ENCODE results near the gene PANX2. TPM values are rescaled to one million over a fixed set of nuclear protein-coding genes. Genes with fewer than 3 reads are reported as not detected.

The PANX2 gene
- total and polyA plus RNA-seq, 9 of the 15 experiments (the other 6 are each of a cell fraction or from before 2014, with no cell fraction given): 0.01 to 3.9 (median 0.67) TPM; not detected in 1

DNA sequence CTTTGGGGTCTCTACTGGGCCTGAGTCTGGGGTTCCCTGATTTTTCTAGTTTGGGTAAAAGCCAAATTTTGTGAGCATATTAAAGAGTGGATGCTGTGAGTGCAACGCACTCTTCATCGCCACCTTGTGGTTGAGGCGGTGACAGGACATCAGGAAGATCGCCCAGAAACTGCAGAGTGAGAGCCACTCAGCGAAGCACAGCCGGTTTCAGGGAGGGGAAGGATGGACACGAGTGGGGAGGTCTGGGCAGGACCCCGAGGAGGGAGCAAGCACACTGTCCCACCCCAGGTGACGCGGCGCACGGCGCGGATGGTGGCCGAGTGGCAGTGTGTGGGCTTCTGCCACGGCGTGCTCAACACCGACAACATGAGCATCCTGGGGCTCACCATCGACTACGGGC lies 39.4 kb downstream of the PANX2 start:
- no TSS peak for BruUV-seq (replicated peaks)
- in situ Hi-C loops (cut with MboI) (loop anchor here (5.0 kb wide), 1 partner anchor 68 kb away; no protein-coding TSS in a partner anchor), intact Hi-C loops (cut with micrococcal nuclease) (loop anchor here (1.0 kb wide), 1 partner anchor 61 kb away; no protein-coding TSS in a partner anchor)
- WGBS (ENCODE audit: insufficient coverage, low coverage, missing lambda C conversion rate): 61% methylated on average over 17 of the region's 20 CpGs
- peak; percentile 78 for FAIRE-seq
- Histone ChIP-seq H3K9ac (ENCODE audit: insufficient read depth in 1 of 2, low read depth in 2 of 2, low read length in 2 of 2) (no peak overlapping the region), H3K4me1 (replicated peaks in 1 of 2; ENCODE audit: control insufficient read depth in 2 of 2, insufficient read depth in 2 of 2, low read length in 2 of 2) (peaks cover 0 to 37% of the 10 kb centered on the region in 2 experiments; a peak in 2 of 5 replicates), H3K9me3 (replicated peaks; ENCODE audit: control insufficient read depth, insufficient read depth, low read depth, low read length) (0 out of 2 replicates have a peak, but pooled peaks cover 2% of the 10 kb centered on the region), H3K79me2 (ENCODE audit: control insufficient read depth, insufficient read depth, low read length) (peaks cover 8% of the 10 kb centered on the region; the same call in 2 of the 3 replicates), H2AFZ (ENCODE audit: low read depth, low read length) (no peak overlapping the region), H3K4me2 (ENCODE audit: insufficient read depth, low read length) (no peak overlapping the region), H3K27ac (ENCODE audit: extremely low read depth, low read depth, low read length) (no peak overlapping the region), H3K27me3 (ENCODE audit: control insufficient read depth in 2 of 2, insufficient read depth in 2 of 2, low read length in 2 of 2) (no peaks in the 10 kb centered on the region), H3K9me1 (ENCODE audit: control insufficient read depth, insufficient read depth, low read length) (no peaks in the 10 kb centered on the region), H4K20me1 (replicated peaks; ENCODE audit: control insufficient read depth, insufficient read depth, low read length) (0 out of 2 replicates have a peak, but pooled peaks cover 3% of the 10 kb centered on the region), H3K4me3 (no peak overlapping the region), H3K36me3 (ENCODE audit: control insufficient read depth, insufficient read depth, low read length) (peaks cover 59% of the 10 kb centered on the region)
- CTCF ChIA-PET (ENCODE audit: low intra/inter-chr PET ratio): interaction anchor here (1.9 to 2.4 kb wide), 2 partner anchors 61 to 63 kb away, joined by 10 to 12 read pairs; no protein-coding TSS in a partner anchor
- ATAC-seq: peak; percentile 89
- POLR2A ChIA-PET: no interaction called here
- peak; percentile 38 to 72 (median 50) for DNase-seq (ENCODE audit: extremely low read depth in 1 of 4, low spot score in 3 of 4)
- TF ChIP-seq CHD4 (IDR thresholded peaks at IDR 0.05; ENCODE audit: insufficient read depth, insufficient replicate concordance, low read depth, low read length, poor library complexity, severe bottlenecking) (no peak), ZBTB8A (IDR thresholded peaks at IDR 0.05; ENCODE audit: partially characterized antibody) (no peak), IRF2 (CRISPR knock-in tag; IDR thresholded peaks at IDR 0.05) (no peak), CXXC5 (CRISPR knock-in tag; IDR thresholded peaks at IDR 0.05) (no peak), NFIC (IDR thresholded peaks at IDR 0.05) (peak; percentile 76), NONO (IDR thresholded peaks at IDR 0.05; ENCODE audit: low read depth in 2 of 2, low read length in 1 of 2) (no peak), MYBL2 (IDR thresholded peaks at IDR 0.05; ENCODE audit: low read depth) (no peak), MYBL2 (CRISPR knock-in tag; IDR thresholded peaks at IDR 0.05; ENCODE audit: borderline replicate concordance) (no peak)
- TF ChIP-seq, protein P1, sequence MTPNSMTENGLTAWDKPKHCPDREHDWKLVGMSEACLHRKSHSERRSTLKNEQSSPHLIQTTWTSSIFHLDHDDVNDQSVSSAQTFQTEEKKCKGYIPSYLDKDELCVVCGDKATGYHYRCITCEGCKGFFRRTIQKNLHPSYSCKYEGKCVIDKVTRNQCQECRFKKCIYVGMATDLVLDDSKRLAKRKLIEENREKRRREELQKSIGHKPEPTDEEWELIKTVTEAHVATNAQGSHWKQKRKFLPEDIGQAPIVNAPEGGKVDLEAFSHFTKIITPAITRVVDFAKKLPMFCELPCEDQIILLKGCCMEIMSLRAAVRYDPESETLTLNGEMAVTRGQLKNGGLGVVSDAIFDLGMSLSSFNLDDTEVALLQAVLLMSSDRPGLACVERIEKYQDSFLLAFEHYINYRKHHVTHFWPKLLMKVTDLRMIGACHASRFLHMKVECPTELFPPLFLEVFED (CRISPR knock-in tag; conservative IDR thresholded peaks at IDR 0.05): no peak
- TF ChIP-seq, protein P2, sequence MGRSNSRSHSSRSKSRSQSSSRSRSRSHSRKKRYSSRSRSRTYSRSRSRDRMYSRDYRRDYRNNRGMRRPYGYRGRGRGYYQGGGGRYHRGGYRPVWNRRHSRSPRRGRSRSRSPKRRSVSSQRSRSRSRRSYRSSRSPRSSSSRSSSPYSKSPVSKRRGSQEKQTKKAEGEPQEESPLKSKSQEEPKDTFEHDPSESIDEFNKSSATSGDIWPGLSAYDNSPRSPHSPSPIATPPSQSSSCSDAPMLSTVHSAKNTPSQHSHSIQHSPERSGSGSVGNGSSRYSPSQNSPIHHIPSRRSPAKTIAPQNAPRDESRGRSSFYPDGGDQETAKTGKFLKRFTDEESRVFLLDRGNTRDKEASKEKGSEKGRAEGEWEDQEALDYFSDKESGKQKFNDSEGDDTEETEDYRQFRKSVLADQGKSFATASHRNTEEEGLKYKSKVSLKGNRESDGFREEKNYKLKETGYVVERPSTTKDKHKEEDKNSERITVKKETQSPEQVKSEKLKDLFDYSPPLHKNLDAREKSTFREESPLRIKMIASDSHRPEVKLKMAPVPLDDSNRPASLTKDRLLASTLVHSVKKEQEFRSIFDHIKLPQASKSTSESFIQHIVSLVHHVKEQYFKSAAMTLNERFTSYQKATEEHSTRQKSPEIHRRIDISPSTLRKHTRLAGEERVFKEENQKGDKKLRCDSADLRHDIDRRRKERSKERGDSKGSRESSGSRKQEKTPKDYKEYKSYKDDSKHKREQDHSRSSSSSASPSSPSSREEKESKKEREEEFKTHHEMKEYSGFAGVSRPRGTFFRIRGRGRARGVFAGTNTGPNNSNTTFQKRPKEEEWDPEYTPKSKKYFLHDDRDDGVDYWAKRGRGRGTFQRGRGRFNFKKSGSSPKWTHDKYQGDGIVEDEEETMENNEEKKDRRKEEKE (IDR thresholded peaks at IDR 0.05; ENCODE audit: borderline replicate concordance in 1 of 2, control insufficient read depth in 1 of 2, low read depth in 2 of 2, low read length in 1 of 2): no peak
